GM12801 (cell line): ENCODE results near the gene PAXX.

Experiments
- CTCF ChIP-seq: IDR thresholded peaks from one replicate; pipeline ENCODE4 v1.5.1; 2011; ENCODE audit warnings: control low read depth; ENCODE audit not compliant: insufficient read length; ENCODE audit errors: extremely low read depth

PAXX gene

GRCh38 chr9:136978073-136978864, 14.0 kb upstream of the PAXX start:
- TF ChIP-seq CTCF = no peak

GRCh38 chr9:136978865-136979544, 13.2 kb upstream of the PAXX start:
- no peak for TF ChIP-seq CTCF

GRCh38 chr9:136979769-136980587, 12.2 kb upstream of the PAXX start:
- no peak for TF ChIP-seq CTCF

- TF ChIP-seq CTCF = no peak
These were observed 11.3 kb upstream of the PAXX start for GRCh38 chr9:136980669-136981478.

GRCh38 chr9:136981588-136982231, 10.5 kb upstream of the PAXX start:
- no peak for TF ChIP-seq CTCF

GRCh38 chr9:136982232-136983051, 9.8 kb upstream of the PAXX start, which contains the start of gene LCNL1:
Gene LCNL1, plus strand, starts transcription at chr9:136982993. Its CDS starts 594 bp downstream, at chr9:136983587.
- TF ChIP-seq CTCF = no peak
